ENCODE measurements around the gene CERK. TPM values are rescaled to one million over a fixed set of nuclear protein-coding genes. Genes with fewer than 3 reads are reported as not detected.
A peak's percentile ranks its signal among the peaks of the same experiment; 100 is the strongest.
"Not testable (repeated sequence)": the region's sequence is repeated elsewhere in the genome, so short reads cannot be mapped to it uniquely, and the experiment has no call there.

The CERK gene
- total RNA-seq, 4 donors from 2014 or later: 20.3 to 42.0 (median 24.7) TPM

- peaks cover 0 to 4% (median 0%) of the 10 kb centered on the region in 3 donors for H3K36me3 ChIP-seq
- WGBS, 2 donors: 61 to 62% methylated on average over 8 of the region's 8 CpGs
- H3K9me3 ChIP-seq: no peaks in the 10 kb centered on the region
- H3K27ac ChIP-seq: peak overlapping the region in 3 of 4 donors; percentile 92 to 96 (median 92)
- peaks cover 0 to 81% (median 49%) of the 10 kb centered on the region in 4 donors for H3K4me1 ChIP-seq
- no peaks in the 10 kb centered on the region for H3K27me3 ChIP-seq
- H3K4me3 ChIP-seq: peak overlapping the region in 3 of 4 donors; percentile 81 to 92 (median 85)
- DNase-seq (ENCODE audit: low spot score in 2 of 2): no peak
- TF ChIP-seq CTCF (IDR thresholded peaks at IDR 0.05) (no peak), EP300 (IDR thresholded peaks at IDR 0.05) (no peak), POLR2A (IDR thresholded peaks at IDR 0.05) (no peak)
These were observed 1.3 kb downstream of the CERK start for GRCh38 chr22:46736705-46737104.

GRCh38 chr22:46735747-46736608 lies 2.1 kb downstream of the CERK start:
- Histone ChIP-seq H3K27me3 (no peaks in the 10 kb centered on the region), H3K4me1 (peaks cover 0 to 87% (median 55%) of the 10 kb centered on the region in 4 donors), H3K4me3 (peak overlapping the region in 2 of 4 donors; percentile 81 to 92), H3K9me3 (no peaks in the 10 kb centered on the region), H3K36me3 (peaks cover 0 to 11% (median 0%) of the 10 kb centered on the region in 3 donors), H3K27ac (peak overlapping the region in 3 of 4 donors; percentile 92 to 96 (median 92))
- 53 to 55% methylated on average over 12 of the region's 13 CpGs for WGBS, 2 donors
- TF ChIP-seq EP300 (IDR thresholded peaks at IDR 0.05): no peak
- no peak for TF ChIP-seq CTCF (IDR thresholded peaks at IDR 0.05)
- no peak for TF ChIP-seq POLR2A (IDR thresholded peaks at IDR 0.05)
- DNase-seq (ENCODE audit: low spot score in 2 of 2): no peak

GRCh38 chr22:46734830-46735453 lies 3.1 kb downstream of the CERK start:
- Histone ChIP-seq H3K4me3 (peak overlapping the region in 1 of 4 donors; percentile 9), H3K9me3 (no peaks in the 10 kb centered on the region), H3K4me1 (peaks cover 0 to 85% (median 57%) of the 10 kb centered on the region in 4 donors), H3K36me3 (peaks cover 0 to 11% (median 0%) of the 10 kb centered on the region in 3 donors), H3K27ac (peak overlapping the region in 3 of 4 donors; percentile 0 to 96 (median 92)), H3K27me3 (no peaks in the 10 kb centered on the region)
- TF ChIP-seq CTCF (IDR thresholded peaks at IDR 0.05) (no peak), POLR2A (IDR thresholded peaks at IDR 0.05) (no peak), EP300 (IDR thresholded peaks at IDR 0.05) (peak in 1 of 2 donors; percentile 18)
- no peak for DNase-seq (ENCODE audit: low spot score in 2 of 2)
- 47 to 51% methylated on average over 10 to 12 of the region's 12 CpGs for WGBS, 2 donors

- 32 to 37% methylated on average over 12 of the region's 12 CpGs for WGBS, 2 donors
- peaks cover 0 to 16% (median 0%) of the 10 kb centered on the region in 3 donors for H3K36me3 ChIP-seq
- peaks cover 0 to 82% (median 51%) of the 10 kb centered on the region in 4 donors for H3K4me1 ChIP-seq
- not testable (repeated sequence) for H3K9me3 ChIP-seq; H3K27me3 ChIP-seq; H3K27ac ChIP-seq; DNase-seq (ENCODE audit: low spot score in 2 of 2); H3K4me3 ChIP-seq
These were observed 3.8 kb downstream of the CERK start for GRCh38 chr22:46734213-46734722.

GRCh38 chr22:46732513-46732912 lies 5.5 kb downstream of the CERK start:
- Histone ChIP-seq H3K27me3 (no peaks in the 10 kb centered on the region), H3K9me3 (no peaks in the 10 kb centered on the region), H3K4me1 (peaks cover 0 to 82% (median 45%) of the 10 kb centered on the region in 4 donors), H3K27ac (no peak overlapping the region), H3K4me3 (no peak overlapping the region), H3K36me3 (peaks cover 0 to 21% (median 0%) of the 10 kb centered on the region in 3 donors)
- 61 to 71% methylated on average over 7 of the region's 7 CpGs for WGBS, 2 donors
- TF ChIP-seq EP300 (IDR thresholded peaks at IDR 0.05): no peak
- no peak for TF ChIP-seq POLR2A (IDR thresholded peaks at IDR 0.05)
- no peak for TF ChIP-seq CTCF (IDR thresholded peaks at IDR 0.05)
- DNase-seq (ENCODE audit: low spot score in 2 of 2): no peak
